SK-N-SH (cell line): Measurements from ENCODE around the gene LRIT2. TPM values are rescaled to one million over a fixed set of nuclear protein-coding genes. Genes with fewer than 3 reads are reported as not detected.

Source experiments
- CTCF ChIA-PET: fragments of 300-600, 350-600 bp; formaldehyde crosslinking; extraction: SDS; loops from one replicate; lab custom pipeline; 2021; lab: Yijun Ruan, JAX
- POLR2A ChIA-PET: fragments of 350-600 bp; sonication (Branson Sonifier 250); formaldehyde crosslinking; extraction: SDS; loops from one replicate; lab custom pipeline; 2020; ENCODE audit warnings: antibody characterized with exemption, inconsistent platforms; lab: Yijun Ruan, JAX
- DNase-seq: peaks from one replicate; pipeline ENCODE4 v3.0.0; 2012
- H2AFZ ChIP-seq: fragments of 200-600 bp; sonication (generic); 2 replicates; pipeline ENCODE4 v1.8.1; 2016; ENCODE audit warnings: antibody characterized with exemption, mild to moderate bottlenecking, low read depth
- H3F3A ChIP-seq: fragments of 200-600 bp; sonication (generic); replicated peaks from 2 replicates; pipeline ENCODE3; 2016; ENCODE audit warnings: antibody characterized with exemption, mild to moderate bottlenecking; ENCODE audit not compliant: insufficient read depth
- H3K27ac ChIP-seq, 2 experiments: fragments of 200-500 bp in 1 of 2; fragments of 200-600 bp in 1 of 2; sonication (Bioruptor generic) in 1 of 2; sonication (generic), shearing (Covaris generic) in 1 of 2; 2 replicates each; pipeline versions ENCODE4 v1.5.1 to v1.6.1; 2014 to 2016; ENCODE audit warnings: low read depth in 2 of 2, inconsistent platforms in 1 of 2, low read length in 1 of 2, mild to moderate bottlenecking in 1 of 2, mixed read lengths in 1 of 2
- H3K27me3 ChIP-seq: fragments of 200-600 bp; sonication (generic), shearing (Covaris generic); 2 replicates; pipeline ENCODE4 v1.6.1; 2016; ENCODE audit warnings: mixed run types; ENCODE audit not compliant: insufficient read depth
- H3K36me3 ChIP-seq, 2 experiments: fragments of 200-500 bp in 1 of 2; fragments of 200-600 bp in 1 of 2; sonication (Bioruptor generic) in 1 of 2; sonication (generic) in 1 of 2; replicated peaks in 1 of 2; 2 replicates each; pipeline versions ENCODE3 to v1.5.1; 2014 to 2016; ENCODE audit warnings: low read length in 1 of 2, mild to moderate bottlenecking in 1 of 2; ENCODE audit not compliant: insufficient read depth in 2 of 2, control insufficient read depth in 1 of 2
- H3K4me1 ChIP-seq, 2 experiments: fragments of 200-500 bp in 1 of 2; fragments of 200-600 bp in 1 of 2; sonication (Bioruptor generic) in 1 of 2; sonication (generic), shearing (Covaris generic) in 1 of 2; 2 replicates each; pipeline versions ENCODE4 v1.5.1 to v1.6.1; 2014 to 2016; ENCODE audit warnings: low read depth in 1 of 2, low read length in 1 of 2, mixed run types in 1 of 2; ENCODE audit not compliant: insufficient read depth in 2 of 2, control insufficient read depth in 1 of 2
- H3K4me2 ChIP-seq: fragments of 200-600 bp; sonication (generic), shearing (Covaris generic); 2 replicates; pipeline ENCODE4 v1.6.1; 2017; ENCODE audit warnings: mixed run types
- H3K4me3 ChIP-seq, 2 experiments: fragments of 200-500 bp in 1 of 2; fragments of 200-600 bp in 1 of 2; sonication (Bioruptor generic) in 1 of 2; sonication (generic), shearing (Covaris generic) in 1 of 2; 2 replicates each; pipeline versions ENCODE4 v1.5.1 to v1.8.1; 2014 to 2016; ENCODE audit warnings: low read depth in 2 of 2, inconsistent platforms in 1 of 2, low read length in 1 of 2, mild to moderate bottlenecking in 1 of 2, mixed read lengths in 1 of 2, moderate library complexity in 1 of 2
- H3K79me2 ChIP-seq: fragments of 200-600 bp; sonication (generic); 2 replicates; pipeline ENCODE4 v1.8.1; 2017; ENCODE audit warnings: mild to moderate bottlenecking; ENCODE audit not compliant: insufficient read depth
- H3K9ac ChIP-seq: fragments of 200-600 bp; sonication (generic); 2 replicates; pipeline ENCODE4 v1.6.1; 2017; ENCODE audit warnings: mixed run types
- H3K9me2 ChIP-seq: fragments of 200-600 bp; sonication (generic); 2 replicates; pipeline ENCODE4 v1.6.1; 2017; ENCODE audit warnings: mixed run types
- H3K9me3 ChIP-seq: fragments of 200-600 bp; sonication (generic); 2 replicates; pipeline ENCODE4 v1.6.1; 2017; ENCODE audit warnings: mixed run types, mild to moderate bottlenecking, moderate library complexity
- H4K20me1 ChIP-seq: fragments of 200-600 bp; sonication (generic); 2 replicates; pipeline ENCODE4 v1.6.1; 2017; ENCODE audit warnings: mild to moderate bottlenecking, mixed run types; ENCODE audit not compliant: insufficient read depth
- CHD2 ChIP-seq: fragments of 150-350 bp; IDR thresholded peaks from 2 replicates; pipeline ENCODE4 v1.6.1; 2018; ENCODE audit warnings: low read length; ENCODE audit not compliant: partially characterized antibody
- ELF1 ChIP-seq: IDR thresholded peaks from 2 replicates; pipeline ENCODE4 v1.4.0; 2012
- FOSL2 ChIP-seq: IDR thresholded peaks from 2 replicates; pipeline ENCODE4 v1.4.0; 2012; ENCODE audit warnings: low read depth, mild to moderate bottlenecking, moderate library complexity, borderline replicate concordance
- JUND ChIP-seq: IDR thresholded peaks from 2 replicates; pipeline ENCODE4 v1.4.0; 2012
- MXI1 ChIP-seq: IDR thresholded peaks from 2 replicates; pipeline ENCODE4 v1.6.1; 2012; ENCODE audit warnings: mild to moderate bottlenecking, low read depth, low read length, improper control_type of control experiment
- RCOR1 ChIP-seq: fragments of 150-350 bp; IDR thresholded peaks from 2 replicates; pipeline ENCODE4 v1.6.1; 2017; ENCODE audit warnings: antibody characterized with exemption, low read length
- WGBS: methylation state at CpG from one replicate; pipeline ENCODE4 v1.1.6; 2017; ENCODE audit warnings: low lambda C conversion rate; 5-methylcytosine and 5-hydroxymethylcytosine counted together
- polyA plus RNA-seq, 3 experiments: library from polyadenylated mRNA; depleted of rRNA; stranded (reverse); fragments of >200 nt; gene quantifications; 2 replicates each; pipeline ENCODE4 v1.2.3, GENCODE V29; 2012
- TF ChIP-seq, protein P1 (sequence below): fragments of 150-350 bp; IDR thresholded peaks from 2 replicates; pipeline ENCODE4 v1.6.1; 2016; ENCODE audit warnings: mild to moderate bottlenecking, low read depth, low read length
- TF ChIP-seq, protein P2 (sequence below): IDR thresholded peaks from 2 replicates; pipeline ENCODE4; 2012
- TF ChIP-seq, protein P3 (sequence below): IDR thresholded peaks from 2 replicates; pipeline ENCODE4 v1.4.0; 2012; ENCODE audit warnings: low read depth, borderline replicate concordance
- TF ChIP-seq, protein P4 (sequence below): IDR thresholded peaks from 2 replicates; pipeline ENCODE4 v1.4.0; 2012; ENCODE audit warnings: low read depth, borderline replicate concordance
- TF ChIP-seq, protein P5 (sequence below): fragments of 200-600 bp; sonication (generic); IDR thresholded peaks from 2 replicates; pipeline ENCODE4 v1.6.1; 2017; ENCODE audit warnings: antibody characterized with exemption, mild to moderate bottlenecking, moderate library complexity
- TF ChIP-seq, protein P6 (sequence below): fragments of 150-350 bp; IDR thresholded peaks from 2 replicates; pipeline ENCODE4 v1.6.1; 2017; ENCODE audit warnings: antibody characterized with exemption, low read length, low read depth, borderline replicate concordance
- TF ChIP-seq, protein P7 (sequence below): IDR thresholded peaks from 2 replicates; pipeline ENCODE4 v1.6.1; 2012; ENCODE audit warnings: mild to moderate bottlenecking, low read depth, low read length, moderate library complexity

The LRIT2 gene
- polyA plus RNA-seq, 1 of the 3 experiments (the other 2 are of a cell fraction): not detected

DNA sequence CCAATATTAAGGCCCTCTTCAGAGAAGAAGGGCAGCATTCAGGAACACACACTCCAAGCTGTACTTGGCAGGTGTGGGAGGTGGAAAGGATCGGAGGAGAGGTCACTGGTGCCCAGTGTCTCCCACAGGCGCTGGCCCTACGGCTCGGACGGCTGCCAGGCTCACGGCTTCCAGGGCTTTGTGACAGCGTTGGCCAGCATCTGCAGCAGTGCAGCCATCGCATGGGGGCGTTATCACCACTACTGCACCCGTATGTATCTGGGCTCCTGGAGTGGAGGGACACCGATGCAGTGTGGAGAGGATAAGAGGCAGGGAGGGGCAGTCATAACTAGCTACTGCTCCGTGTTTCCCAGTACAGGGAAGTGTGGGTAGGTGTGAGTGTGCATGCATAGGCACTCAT is 23.4 kb upstream of the LRIT2 start:
- H2AFZ ChIP-seq: no peak overlapping the region
- H3K79me2 ChIP-seq: no peaks in the 10 kb centered on the region
- no peaks in the 10 kb centered on the region for H3K36me3 ChIP-seq
- no peak for DNase-seq
- WGBS: 55% methylated on average over 12 of the region's 12 CpGs
- no peaks in the 10 kb centered on the region; the same call in 1 of the 2 replicates for H3K27me3 ChIP-seq
- no peaks in the 10 kb centered on the region for H3K9me2 ChIP-seq
- H3K9ac ChIP-seq: no peak overlapping the region
- H3K4me2 ChIP-seq: no peak overlapping the region
- H4K20me1 ChIP-seq: no peaks in the 10 kb centered on the region
- H3K27ac ChIP-seq: no peak overlapping the region
- H3K4me1 ChIP-seq: no peaks in the 10 kb centered on the region
- no peaks in the 10 kb centered on the region for H3F3A ChIP-seq
- POLR2A ChIA-PET: no interaction called here
- CTCF ChIA-PET: interaction anchor here (2.1 kb wide), 1 partner anchor 289 kb away, joined by 6 read pairs; no protein-coding TSS in a partner anchor
- TF ChIP-seq, protein P1, sequence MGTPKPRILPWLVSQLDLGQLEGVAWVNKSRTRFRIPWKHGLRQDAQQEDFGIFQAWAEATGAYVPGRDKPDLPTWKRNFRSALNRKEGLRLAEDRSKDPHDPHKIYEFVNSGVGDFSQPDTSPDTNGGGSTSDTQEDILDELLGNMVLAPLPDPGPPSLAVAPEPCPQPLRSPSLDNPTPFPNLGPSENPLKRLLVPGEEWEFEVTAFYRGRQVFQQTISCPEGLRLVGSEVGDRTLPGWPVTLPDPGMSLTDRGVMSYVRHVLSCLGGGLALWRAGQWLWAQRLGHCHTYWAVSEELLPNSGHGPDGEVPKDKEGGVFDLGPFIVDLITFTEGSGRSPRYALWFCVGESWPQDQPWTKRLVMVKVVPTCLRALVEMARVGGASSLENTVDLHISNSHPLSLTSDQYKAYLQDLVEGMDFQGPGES: no peak
- no peak for TF ChIP-seq FOSL2
- TF ChIP-seq MXI1: no peak
- TF ChIP-seq, protein P2, sequence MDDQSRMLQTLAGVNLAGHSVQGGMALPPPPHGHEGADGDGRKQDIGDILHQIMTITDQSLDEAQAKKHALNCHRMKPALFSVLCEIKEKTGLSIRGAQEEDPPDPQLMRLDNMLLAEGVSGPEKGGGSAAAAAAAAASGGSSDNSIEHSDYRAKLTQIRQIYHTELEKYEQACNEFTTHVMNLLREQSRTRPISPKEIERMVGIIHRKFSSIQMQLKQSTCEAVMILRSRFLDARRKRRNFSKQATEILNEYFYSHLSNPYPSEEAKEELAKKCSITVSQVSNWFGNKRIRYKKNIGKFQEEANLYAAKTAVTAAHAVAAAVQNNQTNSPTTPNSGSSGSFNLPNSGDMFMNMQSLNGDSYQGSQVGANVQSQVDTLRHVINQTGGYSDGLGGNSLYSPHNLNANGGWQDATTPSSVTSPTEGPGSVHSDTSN: no peak
- TF ChIP-seq JUND: no peak
- TF ChIP-seq, protein P3, sequence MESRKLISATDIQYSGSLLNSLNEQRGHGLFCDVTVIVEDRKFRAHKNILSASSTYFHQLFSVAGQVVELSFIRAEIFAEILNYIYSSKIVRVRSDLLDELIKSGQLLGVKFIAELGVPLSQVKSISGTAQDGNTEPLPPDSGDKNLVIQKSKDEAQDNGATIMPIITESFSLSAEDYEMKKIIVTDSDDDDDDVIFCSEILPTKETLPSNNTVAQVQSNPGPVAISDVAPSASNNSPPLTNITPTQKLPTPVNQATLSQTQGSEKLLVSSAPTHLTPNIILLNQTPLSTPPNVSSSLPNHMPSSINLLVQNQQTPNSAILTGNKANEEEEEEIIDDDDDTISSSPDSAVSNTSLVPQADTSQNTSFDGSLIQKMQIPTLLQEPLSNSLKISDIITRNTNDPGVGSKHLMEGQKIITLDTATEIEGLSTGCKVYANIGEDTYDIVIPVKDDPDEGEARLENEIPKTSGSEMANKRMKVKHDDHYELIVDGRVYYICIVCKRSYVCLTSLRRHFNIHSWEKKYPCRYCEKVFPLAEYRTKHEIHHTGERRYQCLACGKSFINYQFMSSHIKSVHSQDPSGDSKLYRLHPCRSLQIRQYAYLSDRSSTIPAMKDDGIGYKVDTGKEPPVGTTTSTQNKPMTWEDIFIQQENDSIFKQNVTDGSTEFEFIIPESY: no peak
- TF ChIP-seq, protein P4, sequence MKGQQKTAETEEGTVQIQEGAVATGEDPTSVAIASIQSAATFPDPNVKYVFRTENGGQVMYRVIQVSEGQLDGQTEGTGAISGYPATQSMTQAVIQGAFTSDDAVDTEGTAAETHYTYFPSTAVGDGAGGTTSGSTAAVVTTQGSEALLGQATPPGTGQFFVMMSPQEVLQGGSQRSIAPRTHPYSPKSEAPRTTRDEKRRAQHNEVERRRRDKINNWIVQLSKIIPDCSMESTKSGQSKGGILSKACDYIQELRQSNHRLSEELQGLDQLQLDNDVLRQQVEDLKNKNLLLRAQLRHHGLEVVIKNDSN: no peak
- TF ChIP-seq, protein P5, sequence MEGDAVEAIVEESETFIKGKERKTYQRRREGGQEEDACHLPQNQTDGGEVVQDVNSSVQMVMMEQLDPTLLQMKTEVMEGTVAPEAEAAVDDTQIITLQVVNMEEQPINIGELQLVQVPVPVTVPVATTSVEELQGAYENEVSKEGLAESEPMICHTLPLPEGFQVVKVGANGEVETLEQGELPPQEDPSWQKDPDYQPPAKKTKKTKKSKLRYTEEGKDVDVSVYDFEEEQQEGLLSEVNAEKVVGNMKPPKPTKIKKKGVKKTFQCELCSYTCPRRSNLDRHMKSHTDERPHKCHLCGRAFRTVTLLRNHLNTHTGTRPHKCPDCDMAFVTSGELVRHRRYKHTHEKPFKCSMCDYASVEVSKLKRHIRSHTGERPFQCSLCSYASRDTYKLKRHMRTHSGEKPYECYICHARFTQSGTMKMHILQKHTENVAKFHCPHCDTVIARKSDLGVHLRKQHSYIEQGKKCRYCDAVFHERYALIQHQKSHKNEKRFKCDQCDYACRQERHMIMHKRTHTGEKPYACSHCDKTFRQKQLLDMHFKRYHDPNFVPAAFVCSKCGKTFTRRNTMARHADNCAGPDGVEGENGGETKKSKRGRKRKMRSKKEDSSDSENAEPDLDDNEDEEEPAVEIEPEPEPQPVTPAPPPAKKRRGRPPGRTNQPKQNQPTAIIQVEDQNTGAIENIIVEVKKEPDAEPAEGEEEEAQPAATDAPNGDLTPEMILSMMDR: no peak
- no peak for TF ChIP-seq CHD2
- TF ChIP-seq, protein P6, sequence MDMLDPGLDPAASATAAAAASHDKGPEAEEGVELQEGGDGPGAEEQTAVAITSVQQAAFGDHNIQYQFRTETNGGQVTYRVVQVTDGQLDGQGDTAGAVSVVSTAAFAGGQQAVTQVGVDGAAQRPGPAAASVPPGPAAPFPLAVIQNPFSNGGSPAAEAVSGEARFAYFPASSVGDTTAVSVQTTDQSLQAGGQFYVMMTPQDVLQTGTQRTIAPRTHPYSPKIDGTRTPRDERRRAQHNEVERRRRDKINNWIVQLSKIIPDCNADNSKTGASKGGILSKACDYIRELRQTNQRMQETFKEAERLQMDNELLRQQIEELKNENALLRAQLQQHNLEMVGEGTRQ: no peak
- TF ChIP-seq RCOR1: no peak
- no peak for TF ChIP-seq ELF1
- TF ChIP-seq, protein P7, sequence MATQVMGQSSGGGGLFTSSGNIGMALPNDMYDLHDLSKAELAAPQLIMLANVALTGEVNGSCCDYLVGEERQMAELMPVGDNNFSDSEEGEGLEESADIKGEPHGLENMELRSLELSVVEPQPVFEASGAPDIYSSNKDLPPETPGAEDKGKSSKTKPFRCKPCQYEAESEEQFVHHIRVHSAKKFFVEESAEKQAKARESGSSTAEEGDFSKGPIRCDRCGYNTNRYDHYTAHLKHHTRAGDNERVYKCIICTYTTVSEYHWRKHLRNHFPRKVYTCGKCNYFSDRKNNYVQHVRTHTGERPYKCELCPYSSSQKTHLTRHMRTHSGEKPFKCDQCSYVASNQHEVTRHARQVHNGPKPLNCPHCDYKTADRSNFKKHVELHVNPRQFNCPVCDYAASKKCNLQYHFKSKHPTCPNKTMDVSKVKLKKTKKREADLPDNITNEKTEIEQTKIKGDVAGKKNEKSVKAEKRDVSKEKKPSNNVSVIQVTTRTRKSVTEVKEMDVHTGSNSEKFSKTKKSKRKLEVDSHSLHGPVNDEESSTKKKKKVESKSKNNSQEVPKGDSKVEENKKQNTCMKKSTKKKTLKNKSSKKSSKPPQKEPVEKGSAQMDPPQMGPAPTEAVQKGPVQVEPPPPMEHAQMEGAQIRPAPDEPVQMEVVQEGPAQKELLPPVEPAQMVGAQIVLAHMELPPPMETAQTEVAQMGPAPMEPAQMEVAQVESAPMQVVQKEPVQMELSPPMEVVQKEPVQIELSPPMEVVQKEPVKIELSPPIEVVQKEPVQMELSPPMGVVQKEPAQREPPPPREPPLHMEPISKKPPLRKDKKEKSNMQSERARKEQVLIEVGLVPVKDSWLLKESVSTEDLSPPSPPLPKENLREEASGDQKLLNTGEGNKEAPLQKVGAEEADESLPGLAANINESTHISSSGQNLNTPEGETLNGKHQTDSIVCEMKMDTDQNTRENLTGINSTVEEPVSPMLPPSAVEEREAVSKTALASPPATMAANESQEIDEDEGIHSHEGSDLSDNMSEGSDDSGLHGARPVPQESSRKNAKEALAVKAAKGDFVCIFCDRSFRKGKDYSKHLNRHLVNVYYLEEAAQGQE: no peak
- no peaks in the 10 kb centered on the region for H3K9me3 ChIP-seq
- H3K4me3 ChIP-seq: no peak overlapping the region
